Tibial nerve (tissue), 4 donors: Measurements from ENCODE around the gene MN1.

Source experiments
- CTCF ChIP-seq, 5 experiments: fragments of 200-600 bp in 3 of 5; fragments of 450-650 bp in 2 of 5; sonication (generic) in 3 of 5; IDR thresholded peaks; one replicate each; pipeline ENCODE4 v1.5.1; 2016 to 2019; ENCODE audit warnings: antibody characterized with exemption in 5 of 5, mild to moderate bottlenecking in 3 of 5, moderate library complexity in 2 of 5
- EP300 ChIP-seq, 2 donors: sonication (generic); formaldehyde crosslinking; IDR thresholded peaks; one replicate each; pipeline ENCODE4 v1.6.1; 2017; ENCODE audit warnings: antibody characterized with exemption in 2 of 2, mild to moderate bottlenecking in 1 of 2
- POLR2A ChIP-seq, 2 donors: fragments of 450-650 bp; IDR thresholded peaks; one replicate each; pipeline ENCODE4 v1.6.1; 2017; ENCODE audit warnings: antibody characterized with exemption in 2 of 2, mild to moderate bottlenecking in 2 of 2, moderate library complexity in 2 of 2

DNA sequence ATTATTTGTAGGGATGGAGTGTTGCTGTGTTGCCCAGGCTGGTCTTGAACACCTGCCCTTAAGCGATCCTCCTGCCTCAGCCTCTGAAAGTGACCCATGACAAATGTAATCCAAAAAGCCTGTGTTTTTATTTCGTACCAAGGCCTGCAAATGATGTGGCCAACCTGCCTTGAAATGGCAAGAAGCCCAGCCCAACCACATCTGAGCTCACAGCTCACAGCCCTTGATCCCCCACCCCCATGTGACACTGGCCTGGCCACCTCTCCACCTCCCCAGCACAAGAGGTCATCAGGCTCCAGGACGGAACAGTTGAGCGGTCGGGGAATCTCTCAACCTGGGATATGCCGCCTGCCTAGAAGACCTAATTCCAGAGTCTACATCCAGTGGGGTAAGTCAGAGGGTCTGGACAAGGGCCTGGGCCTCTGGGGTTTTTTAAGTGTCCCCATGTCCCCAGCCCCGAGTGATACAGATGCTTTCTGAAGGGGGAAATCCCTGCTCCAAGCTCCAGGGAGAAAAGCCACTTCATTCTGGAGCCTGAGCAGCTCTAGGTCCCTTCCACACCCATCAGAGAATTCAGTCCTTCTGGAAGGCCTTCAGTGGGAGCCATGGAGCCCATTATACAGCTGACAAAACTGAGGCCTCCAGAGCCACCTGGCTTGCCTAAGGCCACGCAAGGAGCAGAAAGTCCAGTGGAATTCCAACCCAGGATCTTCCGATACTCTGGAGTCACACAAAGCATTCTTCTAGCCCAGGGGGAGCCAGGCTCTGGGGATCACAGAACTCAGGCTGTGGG is 70.7 kb downstream of the MN1 start:
- TF ChIP-seq CTCF (IDR thresholded peaks at IDR 0.05) (no peak), POLR2A (IDR thresholded peaks at IDR 0.05) (no peak), EP300 (IDR thresholded peaks at IDR 0.05) (no peak)
